ENCODE data around the gene PPP3CA.
A peak's percentile ranks its signal among the peaks of the same experiment; 100 is the strongest.
"Not testable (repeated sequence)": the region's sequence is repeated elsewhere in the genome, so short reads cannot be mapped to it uniquely, and the experiment has no call there.

The PPP3CA gene

GRCh38 chr4:101201421-101201820, 145.9 kb downstream of the PPP3CA start:
- no peak for DNase-seq

GRCh38 chr4:101200561-101200960, 146.8 kb downstream of the PPP3CA start:
- peak in 1 of 2 donors; percentile 20 for DNase-seq

- no peak for DNase-seq
Observed at GRCh38 chr4:101199507-101200285, 147.6 kb downstream of the PPP3CA start.

- no peak for DNase-seq
Observed at GRCh38 chr4:101198682-101199339, 148.5 kb downstream of the PPP3CA start.

- no peak for DNase-seq
Observed at GRCh38 chr4:101197350-101197749, 150.0 kb downstream of the PPP3CA start.

GRCh38 chr4:101192244-101192643, 155.1 kb downstream of the PPP3CA start:
- DNase-seq: no peak

- no peak for DNase-seq
Observed at GRCh38 chr4:101191302-101192098, 155.8 kb downstream of the PPP3CA start.

- no peak for DNase-seq
Observed at GRCh38 chr4:101190751-101191150, 156.6 kb downstream of the PPP3CA start.

- no peak for DNase-seq
Observed at GRCh38 chr4:101188906-101189305, 158.4 kb downstream of the PPP3CA start.

- peak in 1 of 2 donors; percentile 21 for DNase-seq
Observed at GRCh38 chr4:101187841-101188240, 159.5 kb downstream of the PPP3CA start.

GRCh38 chr4:101186567-101187184, 160.7 kb downstream of the PPP3CA start:
- DNase-seq: no peak

- DNase-seq: no peak
Observed at GRCh38 chr4:101184668-101185067, 162.7 kb downstream of the PPP3CA start.

GRCh38 chr4:101183666-101184373, 163.5 kb downstream of the PPP3CA start:
- DNase-seq: no peak

GRCh38 chr4:101183221-101183620, 164.1 kb downstream of the PPP3CA start:
- DNase-seq: no peak

- not testable (repeated sequence) for DNase-seq
Observed at GRCh38 chr4:101182688-101183087, 164.6 kb downstream of the PPP3CA start.

- DNase-seq: no peak
Observed at GRCh38 chr4:101178731-101179130, 168.6 kb downstream of the PPP3CA start.

- no peak for DNase-seq
Observed at GRCh38 chr4:101177154-101177553, 170.2 kb downstream of the PPP3CA start.

- DNase-seq: no peak
Observed at GRCh38 chr4:101175896-101176676, 171.2 kb downstream of the PPP3CA start.

GRCh38 chr4:101174679-101175345, 172.5 kb downstream of the PPP3CA start:
- DNase-seq: no peak

- DNase-seq: no peak
Observed at GRCh38 chr4:101172369-101172768, 175.0 kb downstream of the PPP3CA start.

- DNase-seq: no peak
Observed at GRCh38 chr4:101171747-101172146, 175.6 kb downstream of the PPP3CA start.
